Gastrocnemius medialis (tissue), 4 donors: Measurements from ENCODE around the gene C12orf75.

ENCODE experiments used
- POLR2A ChIP-seq, 2 donors: fragments of 450-650 bp; IDR thresholded peaks; one replicate each; pipeline ENCODE4 v1.6.1; 2017; ENCODE audit warnings: antibody characterized with exemption in 2 of 2, mild to moderate bottlenecking in 2 of 2, moderate library complexity in 2 of 2
- TF ChIP-seq, protein P1 (sequence below), 5 experiments: fragments of 450-650 bp in 3 of 5; fragments of 200-600 bp in 2 of 5; sonication (generic) in 2 of 5; IDR thresholded peaks in 4 of 5; conservative IDR thresholded peaks in 1 of 5; 1 replicate in 4 of 5; 2 replicates in 1 of 5; pipeline ENCODE4 v1.5.1; 2016 to 2019; ENCODE audit warnings: antibody characterized with exemption in 5 of 5, mild to moderate bottlenecking in 3 of 5, moderate library complexity in 3 of 5

DNA sequence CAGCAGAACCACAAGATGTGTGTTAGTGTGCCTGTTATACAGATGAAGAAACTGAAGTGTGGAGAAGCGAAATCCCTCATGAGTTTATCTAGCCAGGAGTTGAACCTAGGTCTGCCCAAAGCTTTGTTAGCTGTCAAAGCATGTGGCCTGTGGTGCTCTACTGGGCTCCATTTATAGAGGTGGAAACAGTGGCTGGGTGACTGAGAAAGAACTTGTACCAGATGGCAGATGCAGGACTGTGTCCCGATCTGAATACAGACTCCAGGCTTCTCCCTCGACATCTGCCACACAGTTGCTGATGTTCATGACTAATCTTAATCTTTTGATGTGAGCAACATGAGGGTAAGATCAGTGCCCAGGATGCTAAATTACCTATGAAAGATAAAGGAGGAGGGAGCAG lies 89.1 kb downstream of the C12orf75 start:
- TF ChIP-seq, protein P1, sequence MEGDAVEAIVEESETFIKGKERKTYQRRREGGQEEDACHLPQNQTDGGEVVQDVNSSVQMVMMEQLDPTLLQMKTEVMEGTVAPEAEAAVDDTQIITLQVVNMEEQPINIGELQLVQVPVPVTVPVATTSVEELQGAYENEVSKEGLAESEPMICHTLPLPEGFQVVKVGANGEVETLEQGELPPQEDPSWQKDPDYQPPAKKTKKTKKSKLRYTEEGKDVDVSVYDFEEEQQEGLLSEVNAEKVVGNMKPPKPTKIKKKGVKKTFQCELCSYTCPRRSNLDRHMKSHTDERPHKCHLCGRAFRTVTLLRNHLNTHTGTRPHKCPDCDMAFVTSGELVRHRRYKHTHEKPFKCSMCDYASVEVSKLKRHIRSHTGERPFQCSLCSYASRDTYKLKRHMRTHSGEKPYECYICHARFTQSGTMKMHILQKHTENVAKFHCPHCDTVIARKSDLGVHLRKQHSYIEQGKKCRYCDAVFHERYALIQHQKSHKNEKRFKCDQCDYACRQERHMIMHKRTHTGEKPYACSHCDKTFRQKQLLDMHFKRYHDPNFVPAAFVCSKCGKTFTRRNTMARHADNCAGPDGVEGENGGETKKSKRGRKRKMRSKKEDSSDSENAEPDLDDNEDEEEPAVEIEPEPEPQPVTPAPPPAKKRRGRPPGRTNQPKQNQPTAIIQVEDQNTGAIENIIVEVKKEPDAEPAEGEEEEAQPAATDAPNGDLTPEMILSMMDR (IDR thresholded peaks at IDR 0.05 in 4 of 5, conservative IDR thresholded peaks at IDR 0.05 in 1 of 5), result no peak
- TF ChIP-seq POLR2A (IDR thresholded peaks at IDR 0.05), result no peak
